Ishikawa (cell line): ENCODE data around the gene LHFPL2.
A peak's percentile ranks its signal among the peaks of the same experiment; 100 is the strongest.

ENCODE experiments used
- CEBPB ChIP-seq: IDR thresholded peaks from 2 replicates; pipeline ENCODE4 v1.6.1; 2012
- EP300 ChIP-seq: IDR thresholded peaks from 2 replicates; pipeline ENCODE4 v1.6.1; 2012; ENCODE audit warnings: borderline replicate concordance
- FOXM1 ChIP-seq: IDR thresholded peaks from 2 replicates; pipeline ENCODE4 v1.6.1; 2012; ENCODE audit warnings: low read depth, borderline replicate concordance
- RAD21 ChIP-seq: IDR thresholded peaks from 2 replicates; pipeline ENCODE4 v1.6.1; 2012; ENCODE audit warnings: low read depth
- YY1 ChIP-seq: IDR thresholded peaks from 2 replicates; pipeline ENCODE4 v1.6.1; 2012; ENCODE audit warnings: low read depth
- ZBTB7A ChIP-seq: IDR thresholded peaks from 2 replicates; pipeline ENCODE4 v1.6.1; 2012; ENCODE audit warnings: low read depth

DNA sequence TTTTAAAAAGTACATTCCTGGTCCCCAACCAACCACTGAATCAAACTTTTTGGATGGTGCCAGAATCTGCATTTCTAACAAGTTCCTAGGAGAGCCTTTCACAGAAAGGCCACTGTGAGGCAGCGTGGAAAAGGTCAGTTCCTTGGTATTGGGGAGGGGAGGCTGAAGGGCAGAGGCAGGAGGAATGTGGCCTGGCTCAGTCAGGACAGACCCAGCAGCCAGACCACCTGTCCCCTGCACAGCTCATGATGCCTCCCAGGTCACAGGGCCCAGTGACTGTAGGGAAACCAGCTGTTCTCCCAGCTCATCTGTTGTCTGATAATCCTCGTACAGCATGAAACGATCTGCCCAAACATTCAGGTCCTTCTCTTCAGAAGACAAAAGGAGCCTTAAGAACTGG lies 132.9 kb downstream of the LHFPL2 start:
- TF ChIP-seq RAD21 (peak; percentile 12; the same call in 1 of the 2 replicates), ZBTB7A (no peak), EP300 (no peak), CEBPB (no peak), YY1 (no peak), FOXM1 (no peak)
